Measurements from ENCODE around the gene SORCS2.

The SORCS2 gene

DNA sequence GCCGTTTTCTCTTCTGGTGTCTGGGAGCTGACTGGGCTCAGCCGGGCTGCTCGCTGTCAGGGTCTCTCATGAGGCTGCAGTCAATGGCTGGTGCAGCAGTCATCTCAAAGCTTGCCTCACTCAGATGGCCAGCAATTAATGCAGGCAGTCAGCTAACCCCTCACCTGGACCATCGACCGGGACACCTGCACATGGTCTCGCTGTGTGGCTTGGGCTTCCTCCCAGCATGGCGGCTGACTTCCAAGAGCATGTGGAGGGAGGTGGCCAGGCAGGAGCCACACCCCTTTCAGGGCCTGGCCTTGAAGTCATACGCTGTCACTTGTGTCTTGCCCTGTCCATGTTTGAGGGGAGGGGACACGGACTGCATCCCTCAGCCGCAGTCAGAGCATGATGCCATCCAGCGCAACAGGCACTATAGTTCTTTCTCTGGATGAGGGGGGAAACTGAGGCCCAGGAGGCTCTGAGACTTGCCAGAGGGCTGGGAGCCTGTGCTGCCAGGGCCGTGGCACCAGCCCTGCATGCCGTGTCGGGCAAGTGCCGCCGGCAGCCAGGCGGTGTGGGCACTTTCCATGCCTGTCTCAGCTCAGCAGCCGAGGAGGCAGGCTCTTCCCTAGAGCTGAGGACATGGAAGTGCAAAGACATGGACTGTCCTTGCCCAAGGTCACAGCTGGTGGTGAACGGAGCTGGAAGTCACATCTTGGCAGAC lies 545.6 kb downstream of the SORCS2 start:
- POLR2A ChIA-PET, result no interaction called here
- Histone ChIP-seq H3K4me3 (ENCODE audit: control insufficient read depth in 1 of 7, extremely low read depth in 1 of 7, insufficient read depth in 4 of 7, low read depth in 2 of 7, low read length in 6 of 7) (no peak overlapping the region), H3K9me3 (ENCODE audit: control extremely low read depth in 1 of 5, control insufficient read depth in 4 of 5, insufficient read depth in 2 of 5, low read depth in 1 of 5, low read length in 4 of 5) (peaks cover 0 to 4% (median 0%) of the 10 kb centered on the region in 5 experiments), H3K4me1 (ENCODE audit: control extremely low read depth in 1 of 4, control insufficient read depth in 4 of 4, insufficient read depth in 4 of 4, low read length in 3 of 4) (no peaks in the 10 kb centered on the region), H3K36me3 (ENCODE audit: control insufficient read depth in 4 of 4, insufficient read depth in 4 of 4, low read length in 3 of 4) (no peaks in the 10 kb centered on the region), H3K27me3 (replicated peaks in 2 of 5; ENCODE audit: control insufficient read depth in 4 of 5, insufficient read depth in 5 of 5, low read length in 4 of 5) (peaks cover 0 to 35% (median 3%) of the 10 kb centered on the region in 5 experiments), H3K27ac (ENCODE audit: insufficient read depth in 1 of 2, low read depth in 1 of 2, low read length in 2 of 2, poor library complexity in 1 of 2, severe bottlenecking in 2 of 2) (no peak overlapping the region)
- CTCF ChIA-PET, result no interaction called here
- DNase-seq, result no peak
- WGBS (ENCODE audit: insufficient coverage), result 95% methylated on average over 19 of the region's 19 CpGs

DNA sequence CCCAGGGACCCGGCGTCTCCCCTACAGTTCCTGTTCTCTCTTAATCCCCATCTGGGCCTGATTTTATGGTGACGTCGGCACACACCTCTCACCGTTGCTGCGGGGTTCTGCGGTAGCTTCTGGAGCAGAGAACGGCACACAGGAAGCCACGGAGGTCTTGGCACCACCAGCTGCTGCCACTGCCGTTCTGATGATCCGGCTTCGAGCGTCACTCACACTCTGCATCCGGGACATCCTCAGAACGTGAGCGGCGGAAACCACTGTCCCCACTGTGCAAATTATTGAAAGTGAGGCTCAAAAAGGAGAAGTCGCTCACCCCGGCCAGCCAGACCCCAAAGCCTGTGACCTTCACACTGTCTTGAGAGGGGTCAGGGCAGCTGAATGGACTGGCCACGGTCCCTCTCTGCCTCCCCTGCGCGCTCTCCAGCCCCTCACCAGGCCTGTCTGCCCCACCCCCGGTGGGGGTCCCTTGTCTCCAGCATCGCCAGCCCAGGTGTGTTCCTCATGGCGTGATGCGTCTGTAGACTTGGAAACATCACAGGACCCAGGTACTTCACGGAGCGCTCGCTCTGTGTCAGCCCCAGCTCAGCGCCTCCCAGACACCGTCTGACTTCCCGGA lies 546.2 kb downstream of the SORCS2 start:
- ChIA-PET POLR2A (no interaction called here), CTCF (no interaction called here)
- Histone ChIP-seq H3K27me3 (replicated peaks in 2 of 5; ENCODE audit: control insufficient read depth in 4 of 5, insufficient read depth in 5 of 5, low read length in 4 of 5) (peaks cover 0 to 29% (median 3%) of the 10 kb centered on the region in 5 experiments), H3K36me3 (ENCODE audit: control insufficient read depth in 4 of 4, insufficient read depth in 4 of 4, low read length in 3 of 4) (no peaks in the 10 kb centered on the region), H3K9me3 (ENCODE audit: control extremely low read depth in 1 of 5, control insufficient read depth in 4 of 5, insufficient read depth in 2 of 5, low read depth in 1 of 5, low read length in 4 of 5) (peaks cover 0 to 4% (median 0%) of the 10 kb centered on the region in 5 experiments), H3K4me1 (ENCODE audit: control extremely low read depth in 1 of 4, control insufficient read depth in 4 of 4, insufficient read depth in 4 of 4, low read length in 3 of 4) (no peaks in the 10 kb centered on the region), H3K4me3 (ENCODE audit: control insufficient read depth in 1 of 7, extremely low read depth in 1 of 7, insufficient read depth in 4 of 7, low read depth in 2 of 7, low read length in 6 of 7) (no peak overlapping the region), H3K27ac (ENCODE audit: insufficient read depth in 1 of 2, low read depth in 1 of 2, low read length in 2 of 2, poor library complexity in 1 of 2, severe bottlenecking in 2 of 2) (no peak overlapping the region)
- DNase-seq, result peak in 1 of 3 donors; percentile 16
- WGBS (ENCODE audit: insufficient coverage), result 94% methylated on average over 30 of the region's 32 CpGs

DNA sequence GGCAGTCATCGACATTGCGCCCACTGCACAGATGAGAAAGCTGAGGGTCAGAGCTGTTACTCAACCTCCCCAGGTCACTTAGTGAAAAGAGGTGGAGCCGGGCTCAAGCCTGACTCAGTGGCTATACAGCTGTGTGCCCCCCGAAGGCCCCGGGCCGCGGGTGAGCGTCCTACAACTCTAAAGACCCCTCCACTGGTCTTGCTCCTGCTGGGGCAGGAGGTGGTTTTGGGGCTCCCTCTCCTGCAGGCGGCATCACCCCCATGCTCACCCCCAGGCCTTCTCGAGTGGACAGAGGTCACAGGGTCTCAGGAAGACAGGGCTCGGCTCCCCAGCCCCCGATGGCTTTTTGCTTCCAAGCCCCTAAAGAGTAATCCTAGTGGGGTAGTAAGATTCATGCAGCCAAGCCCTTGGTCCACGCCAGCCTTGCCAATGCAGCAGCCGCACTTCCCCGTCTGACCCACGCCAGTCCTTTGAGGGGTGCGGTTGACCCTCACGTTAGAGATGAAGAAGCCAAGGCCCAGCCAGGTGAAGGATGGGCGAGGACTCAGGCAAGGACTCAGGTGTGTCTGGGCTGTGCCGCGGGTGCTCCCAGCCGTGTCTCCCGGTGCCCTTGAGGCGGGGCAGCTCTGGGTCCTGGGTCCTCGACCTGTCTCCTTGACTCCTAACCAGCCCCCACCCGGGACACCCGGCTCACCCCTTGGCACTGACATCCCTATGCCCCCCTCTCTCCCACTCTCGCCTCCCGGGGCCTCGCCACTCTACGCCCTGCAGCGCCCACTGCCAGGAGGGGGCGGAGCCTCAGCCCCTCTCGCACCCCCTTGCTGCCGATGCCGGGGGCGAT lies 547.0 kb downstream of the SORCS2 start:
- peaks cover 0 to 24% (median 3%) of the 10 kb centered on the region in 5 experiments for H3K27me3 ChIP-seq (replicated peaks in 2 of 5; ENCODE audit: control insufficient read depth in 4 of 5, insufficient read depth in 5 of 5, low read length in 4 of 5)
- no peak for DNase-seq
- 94% methylated on average over 23 of the region's 37 CpGs for WGBS (ENCODE audit: insufficient coverage)
- CTCF ChIA-PET, result no interaction called here
- H3K36me3 ChIP-seq (ENCODE audit: control insufficient read depth in 4 of 4, insufficient read depth in 4 of 4, low read length in 3 of 4), result no peaks in the 10 kb centered on the region
- POLR2A ChIA-PET, result no interaction called here
- H3K9me3 ChIP-seq (ENCODE audit: control extremely low read depth in 1 of 5, control insufficient read depth in 4 of 5, insufficient read depth in 2 of 5, low read depth in 1 of 5, low read length in 4 of 5), result peaks cover 0 to 4% (median 0%) of the 10 kb centered on the region in 5 experiments
- no peaks in the 10 kb centered on the region for H3K4me1 ChIP-seq (ENCODE audit: control extremely low read depth in 1 of 4, control insufficient read depth in 4 of 4, insufficient read depth in 4 of 4, low read length in 3 of 4)
- no peak overlapping the region for H3K27ac ChIP-seq (ENCODE audit: insufficient read depth in 1 of 2, low read depth in 1 of 2, low read length in 2 of 2, poor library complexity in 1 of 2, severe bottlenecking in 2 of 2)
- no peak overlapping the region for H3K4me3 ChIP-seq (ENCODE audit: control insufficient read depth in 1 of 7, extremely low read depth in 1 of 7, insufficient read depth in 4 of 7, low read depth in 2 of 7, low read length in 6 of 7)

DNA sequence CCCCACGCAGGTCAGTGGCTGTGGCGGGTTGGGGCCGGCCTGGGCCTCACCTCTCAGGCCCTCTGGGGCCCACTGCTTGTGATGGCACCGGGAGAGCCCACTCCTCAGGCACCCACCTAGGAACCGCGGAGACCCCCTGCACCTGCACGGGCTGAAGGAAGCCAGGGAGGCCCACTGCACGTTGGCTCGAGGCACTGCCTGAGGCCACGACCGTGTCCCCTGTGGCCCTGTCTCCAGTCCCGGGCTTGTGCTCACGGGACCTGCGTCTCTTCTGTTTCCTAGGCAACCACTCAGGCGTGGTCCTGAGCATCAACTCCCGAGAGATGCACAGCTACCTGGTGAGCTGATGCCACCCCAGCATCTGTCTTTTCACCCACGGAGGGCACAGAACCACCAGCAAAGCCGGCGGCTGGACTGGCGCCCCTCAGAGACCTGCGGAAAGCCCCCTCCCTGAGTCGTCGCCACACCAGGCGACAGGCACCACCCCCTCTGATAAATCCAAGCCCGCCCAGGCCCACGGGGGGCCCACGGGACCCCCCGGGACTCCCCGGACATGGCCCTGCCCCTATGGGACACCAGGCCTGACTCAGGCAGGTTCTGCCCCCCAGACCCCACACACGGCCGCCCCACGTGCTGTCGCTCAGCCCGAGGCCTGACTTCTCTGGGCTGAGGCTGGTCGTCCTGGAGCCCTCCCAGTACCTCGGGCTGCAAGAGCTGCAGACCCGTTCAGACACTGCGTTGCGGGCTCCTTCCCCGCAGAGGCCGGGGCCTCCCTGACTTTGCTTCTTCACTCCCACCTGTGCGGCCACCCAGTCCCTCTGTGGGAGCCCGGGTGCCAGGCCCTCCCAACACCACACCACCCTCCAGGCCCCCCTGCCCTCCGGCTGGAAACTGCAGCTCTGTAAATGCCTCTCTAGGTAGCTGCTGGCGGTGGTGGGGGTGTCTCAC lies 547.9 kb downstream of the SORCS2 start:
- Histone ChIP-seq H3K27ac (ENCODE audit: insufficient read depth in 1 of 2, low read depth in 1 of 2, low read length in 2 of 2, poor library complexity in 1 of 2, severe bottlenecking in 2 of 2) (no peak overlapping the region), H3K27me3 (replicated peaks in 2 of 5; ENCODE audit: control insufficient read depth in 4 of 5, insufficient read depth in 5 of 5, low read length in 4 of 5) (peaks cover 0 to 18% (median 0%) of the 10 kb centered on the region in 5 experiments), H3K36me3 (ENCODE audit: control insufficient read depth in 4 of 4, insufficient read depth in 4 of 4, low read length in 3 of 4) (no peaks in the 10 kb centered on the region), H3K4me3 (ENCODE audit: control insufficient read depth in 1 of 7, extremely low read depth in 1 of 7, insufficient read depth in 4 of 7, low read depth in 2 of 7, low read length in 6 of 7) (no peak overlapping the region), H3K4me1 (ENCODE audit: control extremely low read depth in 1 of 4, control insufficient read depth in 4 of 4, insufficient read depth in 4 of 4, low read length in 3 of 4) (no peaks in the 10 kb centered on the region), H3K9me3 (ENCODE audit: control extremely low read depth in 1 of 5, control insufficient read depth in 4 of 5, insufficient read depth in 2 of 5, low read depth in 1 of 5, low read length in 4 of 5) (peaks cover 0 to 4% (median 0%) of the 10 kb centered on the region in 5 experiments)
- 91% methylated on average over 30 of the region's 45 CpGs for WGBS (ENCODE audit: insufficient coverage)
- ChIA-PET POLR2A (interaction anchor here (0.6 kb wide), 1 partner anchor 261 kb away, joined by 3 read pairs; no protein-coding TSS in a partner anchor), CTCF (no interaction called here)
- DNase-seq, result no peak

DNA sequence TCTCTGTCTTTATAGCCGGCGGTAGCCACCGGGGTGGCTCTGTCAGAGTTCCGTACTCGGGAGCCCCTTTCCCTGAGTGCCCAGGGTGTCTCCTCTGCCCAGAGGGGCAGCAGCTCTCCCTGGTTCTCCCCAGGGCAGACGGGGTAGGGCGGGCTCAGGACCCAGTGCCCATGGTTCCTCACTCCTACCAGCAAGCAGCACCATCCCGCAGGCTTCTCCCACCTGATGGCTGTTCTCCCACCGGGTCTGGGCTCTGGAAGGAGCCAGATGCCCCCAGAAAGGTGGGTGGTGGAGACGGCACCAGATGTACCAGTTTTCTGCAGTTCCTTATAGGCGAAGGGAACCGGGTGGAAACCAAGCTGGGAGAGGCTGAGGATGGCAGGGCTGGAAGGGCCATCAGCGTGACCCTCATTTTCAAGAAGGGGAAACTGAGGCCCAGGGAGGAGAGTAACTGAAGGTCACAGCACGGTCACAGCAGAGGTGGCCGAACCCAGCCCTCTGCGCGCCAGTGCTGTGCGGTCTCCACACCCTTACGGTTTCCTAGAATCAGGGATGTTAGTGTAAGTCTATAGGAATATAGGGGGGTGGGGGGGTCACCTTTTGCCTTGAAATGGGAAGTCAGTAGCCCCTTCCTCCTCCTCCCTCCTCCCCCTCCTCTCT lies 548.7 kb downstream of the SORCS2 start:
- H3K4me3 ChIP-seq (ENCODE audit: control insufficient read depth in 1 of 7, extremely low read depth in 1 of 7, insufficient read depth in 4 of 7, low read depth in 2 of 7, low read length in 6 of 7), result no peak overlapping the region
- POLR2A ChIA-PET, result interaction anchor here (0.6 kb wide), 1 partner anchor 261 kb away, joined by 3 read pairs; no protein-coding TSS in a partner anchor
- H3K9me3 ChIP-seq (ENCODE audit: control extremely low read depth in 1 of 5, control insufficient read depth in 4 of 5, insufficient read depth in 2 of 5, low read depth in 1 of 5, low read length in 4 of 5), result peaks cover 0 to 4% (median 0%) of the 10 kb centered on the region in 5 experiments
- DNase-seq, result no peak
- no peak overlapping the region for H3K27ac ChIP-seq (ENCODE audit: insufficient read depth in 1 of 2, low read depth in 1 of 2, low read length in 2 of 2, poor library complexity in 1 of 2, severe bottlenecking in 2 of 2)
- no peaks in the 10 kb centered on the region for H3K36me3 ChIP-seq (ENCODE audit: control insufficient read depth in 4 of 4, insufficient read depth in 4 of 4, low read length in 3 of 4)
- H3K4me1 ChIP-seq (ENCODE audit: control extremely low read depth in 1 of 4, control insufficient read depth in 4 of 4, insufficient read depth in 4 of 4, low read length in 3 of 4), result no peaks in the 10 kb centered on the region
- peaks cover 0 to 19% (median 0%) of the 10 kb centered on the region in 5 experiments for H3K27me3 ChIP-seq (replicated peaks in 2 of 5; ENCODE audit: control insufficient read depth in 4 of 5, insufficient read depth in 5 of 5, low read length in 4 of 5)
- CTCF ChIA-PET, result no interaction called here
- 96% methylated on average over 10 of the region's 19 CpGs for WGBS (ENCODE audit: insufficient coverage)

Measured in common myeloid progenitor, CD34-positive (primary cell).